ENCODE results near the gene WNT3. TPM values are rescaled to one million over a fixed set of nuclear protein-coding genes. Genes with fewer than 3 reads are reported as not detected.

The WNT3 gene
- total RNA-seq, 2 experiments from 2014 or later = not detected

DNA sequence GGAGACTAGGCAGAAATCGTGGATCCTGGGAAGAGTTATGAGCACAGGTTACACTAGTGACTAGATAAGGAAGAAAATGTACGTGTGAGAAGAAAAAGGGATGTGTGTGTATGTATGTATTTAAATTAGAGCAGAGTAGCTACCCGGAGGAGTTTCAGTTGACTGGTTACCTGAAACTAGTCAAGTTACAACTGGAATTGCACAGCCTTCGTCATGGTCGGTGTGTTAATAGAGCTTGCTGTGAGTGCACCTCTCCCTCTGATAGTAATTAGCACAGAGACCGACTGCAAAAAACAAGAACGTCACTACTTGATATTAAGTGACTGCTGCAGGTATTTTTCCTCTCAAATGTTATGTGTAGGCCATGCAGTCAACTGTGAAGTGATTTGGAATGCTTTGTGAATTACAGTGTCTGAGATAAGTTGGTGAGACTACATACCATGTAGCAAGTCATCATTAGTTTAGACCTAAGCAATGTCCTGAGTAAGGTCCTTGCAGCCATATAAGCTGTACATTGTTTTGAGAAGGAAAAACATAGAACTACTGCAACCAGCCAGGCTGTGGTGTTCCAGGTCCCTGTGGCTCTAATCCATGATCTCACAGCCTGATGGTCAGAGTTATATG lies 95.7 kb downstream of the WNT3 start:
- CTCF ChIA-PET = no interaction called here
- Mint-ChIP-seq H3K36me3 (ENCODE audit: low read depth) (peaks cover 62% of the 10 kb centered on the region), H3K27ac (no peak overlapping the region), H3K27me3 (no peaks in the 10 kb centered on the region), H3K9me3 (no peaks in the 10 kb centered on the region), H3K4me1 (ENCODE audit: low read depth) (no peaks in the 10 kb centered on the region), H3K4me3 (no peak overlapping the region)
- H3K27me3 ChIP-seq (ENCODE audit: control insufficient read depth in 1 of 2, insufficient read depth in 2 of 2, low read length in 2 of 2) = no peaks in the 10 kb centered on the region
- no peak overlapping the region for H3K4me3 ChIP-seq (ENCODE audit: low read length)
- TF ChIP-seq, protein P1, sequence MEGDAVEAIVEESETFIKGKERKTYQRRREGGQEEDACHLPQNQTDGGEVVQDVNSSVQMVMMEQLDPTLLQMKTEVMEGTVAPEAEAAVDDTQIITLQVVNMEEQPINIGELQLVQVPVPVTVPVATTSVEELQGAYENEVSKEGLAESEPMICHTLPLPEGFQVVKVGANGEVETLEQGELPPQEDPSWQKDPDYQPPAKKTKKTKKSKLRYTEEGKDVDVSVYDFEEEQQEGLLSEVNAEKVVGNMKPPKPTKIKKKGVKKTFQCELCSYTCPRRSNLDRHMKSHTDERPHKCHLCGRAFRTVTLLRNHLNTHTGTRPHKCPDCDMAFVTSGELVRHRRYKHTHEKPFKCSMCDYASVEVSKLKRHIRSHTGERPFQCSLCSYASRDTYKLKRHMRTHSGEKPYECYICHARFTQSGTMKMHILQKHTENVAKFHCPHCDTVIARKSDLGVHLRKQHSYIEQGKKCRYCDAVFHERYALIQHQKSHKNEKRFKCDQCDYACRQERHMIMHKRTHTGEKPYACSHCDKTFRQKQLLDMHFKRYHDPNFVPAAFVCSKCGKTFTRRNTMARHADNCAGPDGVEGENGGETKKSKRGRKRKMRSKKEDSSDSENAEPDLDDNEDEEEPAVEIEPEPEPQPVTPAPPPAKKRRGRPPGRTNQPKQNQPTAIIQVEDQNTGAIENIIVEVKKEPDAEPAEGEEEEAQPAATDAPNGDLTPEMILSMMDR (IDR thresholded peaks at IDR 0.05) = no peak
- ATAC-seq (ENCODE audit: poor library complexity) (no peak), DNase-seq (no peak)
- POLR2A ChIA-PET = interaction anchor here (1.0 kb wide), 1 partner anchor 13 kb away, joined by 3 read pairs; no protein-coding TSS in a partner anchor
- peaks cover 26% of the 10 kb centered on the region for H3K36me3 ChIP-seq (ENCODE audit: insufficient read depth, low read length)
- intact Hi-C loops (cut with DNase I, micrococcal nuclease) = no loop called here
- H3K27ac ChIP-seq (ENCODE audit: low read depth in 1 of 2, low read length in 2 of 2) = no peak overlapping the region
- H3K9me3 ChIP-seq (ENCODE audit: control insufficient read depth in 1 of 2, insufficient read depth in 1 of 2, low read length in 2 of 2) = no peaks in the 10 kb centered on the region
- H3K4me1 ChIP-seq (ENCODE audit: insufficient read depth, low read length) = no peaks in the 10 kb centered on the region

DNA sequence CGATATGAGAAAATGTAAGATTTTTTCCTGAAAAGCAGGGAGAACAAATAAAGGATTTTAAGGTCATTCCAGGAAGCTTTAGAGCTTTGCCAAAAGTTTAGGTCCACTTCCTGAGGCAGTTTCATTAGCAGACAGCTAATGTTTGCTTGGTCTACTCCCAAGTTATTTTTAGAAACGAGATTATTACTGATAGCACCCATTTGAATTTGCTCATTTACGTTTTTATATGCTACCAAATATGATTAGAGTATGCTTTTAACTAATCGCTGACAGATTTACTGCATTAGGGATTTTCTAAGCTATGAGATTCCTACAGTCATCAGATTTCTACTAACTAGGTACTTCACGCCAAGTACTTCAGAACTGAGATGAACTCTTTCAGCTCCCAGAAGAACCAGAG lies 98.1 kb downstream of the WNT3 start:
- ChIA-PET POLR2A (no interaction called here), CTCF (interaction anchor here (0.9 kb wide), 1 partner anchor 11 kb away, joined by 3 read pairs; no protein-coding TSS in a partner anchor)
- TF ChIP-seq, protein P1 (IDR thresholded peaks at IDR 0.05) = no peak
- no peaks in the 10 kb centered on the region for H3K4me1 Mint-ChIP-seq (ENCODE audit: low read depth)
- no peaks in the 10 kb centered on the region for H3K27me3 Mint-ChIP-seq
- peaks cover 21% of the 10 kb centered on the region for H3K36me3 ChIP-seq (ENCODE audit: insufficient read depth, low read length)
- H3K27me3 ChIP-seq (ENCODE audit: control insufficient read depth in 1 of 2, insufficient read depth in 2 of 2, low read length in 2 of 2) = no peaks in the 10 kb centered on the region
- H3K27ac ChIP-seq (ENCODE audit: low read depth in 1 of 2, low read length in 2 of 2) = no peak overlapping the region
- DNase-seq = no peak
- H3K9me3 ChIP-seq (ENCODE audit: control insufficient read depth in 1 of 2, insufficient read depth in 1 of 2, low read length in 2 of 2) = no peaks in the 10 kb centered on the region
- H3K9me3 Mint-ChIP-seq = no peaks in the 10 kb centered on the region
- intact Hi-C loops (cut with DNase I, micrococcal nuclease) = no loop called here
- H3K4me1 ChIP-seq (ENCODE audit: insufficient read depth, low read length) = no peaks in the 10 kb centered on the region
- no peak for ATAC-seq (ENCODE audit: poor library complexity)
- H3K36me3 Mint-ChIP-seq (ENCODE audit: low read depth) = peaks cover 50% of the 10 kb centered on the region
- no peak overlapping the region for H3K4me3 Mint-ChIP-seq
- H3K27ac Mint-ChIP-seq = no peak overlapping the region
- no peak overlapping the region for H3K4me3 ChIP-seq (ENCODE audit: low read length)

DNA sequence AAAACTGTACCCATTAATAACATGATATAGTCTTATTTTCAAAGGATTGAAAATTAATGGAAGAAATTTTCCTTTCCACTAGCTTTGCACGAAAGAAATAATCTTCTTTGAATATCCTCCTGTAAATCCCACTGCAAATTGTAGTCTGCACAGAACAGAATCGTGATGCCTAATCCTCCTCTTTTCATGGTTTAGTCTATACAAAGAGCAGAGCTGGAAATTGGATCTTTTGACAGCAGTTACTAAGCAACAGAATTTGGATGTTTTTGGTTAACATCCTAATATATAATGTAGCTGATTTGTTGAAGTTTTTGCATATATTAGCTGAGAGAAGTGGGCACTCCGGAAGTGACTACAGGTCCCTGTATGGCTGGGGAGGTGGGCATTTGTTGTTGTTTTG lies 98.6 kb downstream of the WNT3 start:
- no peaks in the 10 kb centered on the region for H3K27me3 Mint-ChIP-seq
- H3K4me1 Mint-ChIP-seq (ENCODE audit: low read depth) = no peaks in the 10 kb centered on the region

More for the DNA sequence above, 98.6 kb downstream of the WNT3 start:
- H3K4me3 Mint-ChIP-seq = no peak overlapping the region
- TF ChIP-seq, protein P1 (IDR thresholded peaks at IDR 0.05) = no peak
- peaks cover 19% of the 10 kb centered on the region for H3K36me3 ChIP-seq (ENCODE audit: insufficient read depth, low read length)
- ATAC-seq (ENCODE audit: poor library complexity) = no peak
- ChIA-PET POLR2A (no interaction called here), CTCF (interaction anchor here (0.9 kb wide), 1 partner anchor 10 kb away, joined by 3 read pairs; no protein-coding TSS in a partner anchor)
- DNase-seq = no peak
- H3K27me3 ChIP-seq (ENCODE audit: control insufficient read depth in 1 of 2, insufficient read depth in 2 of 2, low read length in 2 of 2) = no peaks in the 10 kb centered on the region
- peaks cover 50% of the 10 kb centered on the region for H3K36me3 Mint-ChIP-seq (ENCODE audit: low read depth)
- no peak overlapping the region for H3K4me3 ChIP-seq (ENCODE audit: low read length)
- no peaks in the 10 kb centered on the region for H3K9me3 ChIP-seq (ENCODE audit: control insufficient read depth in 1 of 2, insufficient read depth in 1 of 2, low read length in 2 of 2)
- H3K27ac Mint-ChIP-seq = no peak overlapping the region
- intact Hi-C loops (cut with DNase I, micrococcal nuclease) = no loop called here
- no peaks in the 10 kb centered on the region for H3K4me1 ChIP-seq (ENCODE audit: insufficient read depth, low read length)
- no peaks in the 10 kb centered on the region for H3K9me3 Mint-ChIP-seq
- H3K27ac ChIP-seq (ENCODE audit: low read depth in 1 of 2, low read length in 2 of 2) = no peak overlapping the region
